ENCODE results near the gene MSMO1. TPM values are rescaled to one million over a fixed set of nuclear protein-coding genes. Genes with fewer than 3 reads are reported as not detected.

Gene MSMO1
- total and polyA plus RNA-seq, 2 of the 8 experiments (the other 6 are each of a cell fraction or from before 2014, with no cell fraction given), result 79.8 to 109 TPM

GRCh38 chr4:165383591-165384073 lies 56.2 kb downstream of the MSMO1 start:
- no peak overlapping the region for H4K8ac ChIP-seq (ENCODE audit: extremely low read depth, insufficient read depth, low read length)
- DNase-seq (ENCODE audit: low read depth in 1 of 2, low spot score in 2 of 2) (no peak), FAIRE-seq (peak; percentile 45)
- peaks cover 0 to 7% (median 5%) of the 10 kb centered on the region in 4 experiments; a peak in 3 of 7 replicates for H3K27me3 ChIP-seq (replicated peaks in 1 of 4; ENCODE audit: control insufficient read depth in 3 of 4, extremely low read depth in 1 of 4, insufficient read depth in 3 of 4, low read length in 3 of 4)
- no peak overlapping the region for H2BK120ac ChIP-seq (replicated peaks; ENCODE audit: low read depth, low read length)
- H4K5ac ChIP-seq (ENCODE audit: insufficient read length, low read depth, low read length), result no peak overlapping the region
- H2BK12ac ChIP-seq (ENCODE audit: low read depth, low read length), result no peak overlapping the region
- WGBS, 2 experiments (ENCODE audit: extremely low coverage in 1 of 2, insufficient coverage in 1 of 2, insufficient read length in 1 of 2, insufficient replicate concordance in 2 of 2, low coverage in 1 of 2, low lambda C conversion rate in 2 of 2, missing lambda C conversion rate in 1 of 2), result 78% methylated on average over 4 of the region's 4 CpGs; no CpG with 5 or more reads in 1 of the 2 experiments
- no peak overlapping the region for H4K91ac ChIP-seq (replicated peaks; ENCODE audit: insufficient read length, low read length)
- no peak overlapping the region for H2AK5ac ChIP-seq (ENCODE audit: low read depth, low read length)
- peaks cover 0 to 8% (median 3%) of the 10 kb centered on the region in 4 experiments; a peak in 3 of 7 replicates for H3K4me1 ChIP-seq (replicated peaks in 1 of 4; ENCODE audit: control insufficient read depth in 3 of 4, insufficient read depth in 4 of 4, low read length in 3 of 4)
- H2BK5ac ChIP-seq (ENCODE audit: low read depth, low read length), result no peak overlapping the region
- H3K79me2 ChIP-seq (ENCODE audit: control insufficient read depth in 1 of 2, insufficient read depth in 2 of 2, low read length in 2 of 2), result no peaks in the 10 kb centered on the region
- no peaks in the 10 kb centered on the region for H3K79me1 ChIP-seq (ENCODE audit: low read depth, low read length)
- no peak overlapping the region for H2BK20ac ChIP-seq (ENCODE audit: low read length)
- no peak overlapping the region for H3K4me2 ChIP-seq (ENCODE audit: insufficient read depth in 1 of 2, low read depth in 2 of 2, low read length in 2 of 2)
- no peak overlapping the region for H3K9ac ChIP-seq (replicated peaks in 1 of 4; ENCODE audit: extremely low read depth in 1 of 4, low read depth in 3 of 4, low read length in 3 of 4)
- H3K4ac ChIP-seq (replicated peaks; ENCODE audit: insufficient read length, low read depth, low read length), result no peak overlapping the region
- H3K23me2 ChIP-seq (ENCODE audit: low read depth, low read length), result peaks cover 9% of the 10 kb centered on the region; the same call in 1 of the 2 replicates
- H3K14ac ChIP-seq (ENCODE audit: insufficient read length), result no peak overlapping the region
- CTCF ChIA-PET (ENCODE audit: partially characterized antibody), result interaction anchor here (0.6 to 3.7 kb wide), 28 partner anchors 9 to 969 kb away, joined by 3 to 18 read pairs (median 5); partner anchors contain the start of gene TMEM192
- TF ChIP-seq SUZ12 (IDR thresholded peaks at IDR 0.05; ENCODE audit: low read length), result no peak
- TF ChIP-seq RXRA (IDR thresholded peaks at IDR 0.05; ENCODE audit: insufficient read depth, low read depth, low read length), result no peak
- no peak for TF ChIP-seq RNF2 (IDR thresholded peaks at IDR 0.05; ENCODE audit: borderline replicate concordance, low read depth, low read length, missing control alignments, poor library complexity, severe bottlenecking)
- no peak for TF ChIP-seq CHD2 (IDR thresholded peaks at IDR 0.05; ENCODE audit: low read length)
- no peak for TF ChIP-seq KDM1A (IDR thresholded peaks at IDR 0.05; ENCODE audit: borderline replicate concordance, low read length)
- no peak for TF ChIP-seq TAF1 (IDR thresholded peaks at IDR 0.05; ENCODE audit: low read depth, low read length)
- TF ChIP-seq HDAC6 (IDR thresholded peaks at IDR 0.05; ENCODE audit: low read depth, low read length), result no peak
- TF ChIP-seq POU5F1 (IDR thresholded peaks at IDR 0.05; ENCODE audit: low read depth, low read length), result no peak
- no peak for TF ChIP-seq POLR2A (IDR thresholded peaks at IDR 0.05; ENCODE audit: control extremely low read depth in 1 of 2, low read depth in 2 of 2, low read length in 2 of 2)
- TF ChIP-seq TCF12 (IDR thresholded peaks at IDR 0.05; ENCODE audit: low read depth, low read length), result no peak
- no peak overlapping the region for H3K23ac ChIP-seq (ENCODE audit: insufficient read length)
- H2BK15ac ChIP-seq (ENCODE audit: low read length), result no peak overlapping the region
- H3K4me3 ChIP-seq (ENCODE audit: extremely low read depth in 1 of 4, insufficient read depth in 2 of 4, low read depth in 3 of 4, low read length in 4 of 4), result no peak overlapping the region
- no peaks in the 10 kb centered on the region for H3K9me3 ChIP-seq (ENCODE audit: insufficient read depth in 2 of 2, low read depth in 1 of 2, low read length in 1 of 2)
- H4K20me1 ChIP-seq (replicated peaks in 1 of 2; ENCODE audit: control insufficient read depth in 1 of 2, insufficient read depth in 2 of 2, low read length in 2 of 2), result no peaks in the 10 kb centered on the region
- POLR2A ChIA-PET (ENCODE audit: partially characterized antibody), result interaction anchor here (1.1 kb wide), 1 partner anchor 8 kb away, joined by 3 read pairs; no protein-coding TSS in a partner anchor
- no peaks in the 10 kb centered on the region for H3K36me3 ChIP-seq (ENCODE audit: control insufficient read depth in 2 of 4, insufficient read depth in 4 of 4, low read length in 3 of 4)
- no peak overlapping the region; the same call in 1 of the 2 replicates for H3K27ac ChIP-seq (ENCODE audit: low read depth, low read length)
- H3K18ac ChIP-seq (ENCODE audit: extremely low read depth, low read length), result no peak overlapping the region
- no peak overlapping the region for H3K56ac ChIP-seq (replicated peaks; ENCODE audit: insufficient read length, low read depth, low read length)
- H2AFZ ChIP-seq (ENCODE audit: low read length), result no peak overlapping the region
